HG02840 (cell line): Measurements from ENCODE around the gene ZNF561.
"Not testable (repeated sequence)": the region's sequence is repeated elsewhere in the genome, so short reads cannot be mapped to it uniquely, and the experiment has no call there.

Experiments used
- ATAC-seq: cut with Tn5 transposase; IDR thresholded peaks from one replicate; pipeline ENCODE4 v1.9.1; 2021; ENCODE audit warnings: mild to moderate bottlenecking, moderate library complexity, moderate number of reproducible peaks; ENCODE audit not compliant: unreplicated experiment, low FRiP score

Gene ZNF561

GRCh38 chr19:9621156-9622037, at the start of gene ZNF561:
Gene ZNF561, minus strand, starts transcription at chr19:9621232. Its CDS starts 1,776 bp downstream, at chr19:9619456.
- ATAC-seq, result peak; percentile 83

GRCh38 chr19:9668544-9668943, 47.5 kb upstream of the ZNF561 start:
- ATAC-seq, result no peak

- ATAC-seq, result no peak
These were observed 46.9 kb upstream of the ZNF561 start for GRCh38 chr19:9667898-9668297.

GRCh38 chr19:9658769-9659168, 37.7 kb upstream of the ZNF561 start:
- ATAC-seq, result no peak

- not testable (repeated sequence) for ATAC-seq
These were observed 32.1 kb upstream of the ZNF561 start for GRCh38 chr19:9653066-9653555.

- ATAC-seq, result not testable (repeated sequence)
These were observed 30.4 kb upstream of the ZNF561 start for GRCh38 chr19:9651464-9651863.

GRCh38 chr19:9650345-9650744, 29.3 kb upstream of the ZNF561 start:
- ATAC-seq, result no peak

- no peak for ATAC-seq
These were observed 24.4 kb upstream of the ZNF561 start for GRCh38 chr19:9645472-9645871.

GRCh38 chr19:9644472-9644871, 23.4 kb upstream of the ZNF561 start:
- no peak for ATAC-seq

- ATAC-seq, result no peak
These were observed 20.8 kb upstream of the ZNF561 start for GRCh38 chr19:9641810-9642209.

GRCh38 chr19:9640956-9641355, 19.9 kb upstream of the ZNF561 start:
- ATAC-seq, result no peak

GRCh38 chr19:9636018-9636417, 15.0 kb upstream of the ZNF561 start:
- no peak for ATAC-seq

- no peak for ATAC-seq
These were observed 6.8 kb upstream of the ZNF561 start for GRCh38 chr19:9627856-9628255.

- no peak for ATAC-seq
These were observed 1.5 kb upstream of the ZNF561 start for GRCh38 chr19:9622531-9622930.

GRCh38 chr19:9620842-9621155, 233 bp downstream of the ZNF561 start:
- ATAC-seq, result no peak

- ATAC-seq, result no peak
These were observed 5.2 kb downstream of the ZNF561 start for GRCh38 chr19:9615844-9616243.

- no peak for ATAC-seq
These were observed 10.4 kb downstream of the ZNF561 start for GRCh38 chr19:9610484-9611113.

GRCh38 chr19:9608912-9609311, 12.1 kb downstream of the ZNF561 start:
- no peak for ATAC-seq

- ATAC-seq, result no peak
These were observed 24.0 kb downstream of the ZNF561 start for GRCh38 chr19:9597027-9597426.

- no peak for ATAC-seq
These were observed 34.3 kb downstream of the ZNF561 start for GRCh38 chr19:9586764-9587163.

GRCh38 chr19:9584073-9584833, 36.8 kb downstream of the ZNF561 start, which contains the start of gene ZNF121:
Gene ZNF121, minus strand, starts transcription at chr19:9584504. Its CDS starts 16,407 bp downstream, at chr19:9568097.
- peak; percentile 87 for ATAC-seq
